Erythroblast (primary cell): ENCODE data around the gene PLCH2.

ENCODE experiments used
- GATA1 ChIP-seq: IDR thresholded peaks from 2 replicates; pipeline ENCODE4 v1.6.1; 2011; ENCODE audit warnings: low read depth, mild to moderate bottlenecking, control low read depth, low read length, moderate library complexity
- POLR2A ChIP-seq: IDR thresholded peaks from 2 replicates; pipeline ENCODE4 v1.6.1; 2011; ENCODE audit warnings: mild to moderate bottlenecking, low read length

GRCh38 chr1:2437617-2438016 lies 38.5 kb upstream of the PLCH2 start:
- TF ChIP-seq POLR2A, result no peak
- TF ChIP-seq GATA1, result no peak
